GM10266 (cell line): Measurements from ENCODE around the gene R3HDM2.
"Not testable (repeated sequence)": the region's sequence is repeated elsewhere in the genome, so short reads cannot be mapped to it uniquely, and the experiment has no call there.

ENCODE experiments used
- DNase-seq: peaks from one replicate; pipeline ENCODE4 v3.0.0; 2012; ENCODE audit errors: extremely low spot score
- CTCF ChIP-seq: IDR thresholded peaks from 2 replicates; pipeline ENCODE4 v1.5.1; 2012; ENCODE audit warnings: mild to moderate bottlenecking, low read depth; ENCODE audit not compliant: control insufficient read depth, insufficient read depth; ENCODE audit errors: missing control alignments

The R3HDM2 gene

DNA sequence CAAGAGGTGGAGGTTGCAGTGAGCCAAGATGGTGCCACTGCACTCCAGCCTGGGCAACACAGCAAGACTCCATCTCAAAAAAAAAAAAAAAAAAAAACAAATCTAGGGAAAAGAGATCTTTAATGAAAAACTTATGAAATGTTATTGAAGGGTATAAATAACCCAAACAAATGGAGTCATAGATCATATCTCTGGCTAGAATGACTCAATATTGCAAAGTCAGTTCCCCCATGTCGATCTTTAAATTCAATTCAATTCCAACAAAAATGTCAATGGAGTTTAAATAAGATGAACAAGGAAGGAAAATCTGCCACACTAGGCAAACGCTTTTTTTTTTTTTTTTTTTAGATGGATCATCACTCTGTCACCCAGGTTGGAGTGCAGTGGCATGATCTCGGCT, 78.7 kb downstream of the R3HDM2 start:
- no peak for TF ChIP-seq CTCF
- DNase-seq: no peak

DNA sequence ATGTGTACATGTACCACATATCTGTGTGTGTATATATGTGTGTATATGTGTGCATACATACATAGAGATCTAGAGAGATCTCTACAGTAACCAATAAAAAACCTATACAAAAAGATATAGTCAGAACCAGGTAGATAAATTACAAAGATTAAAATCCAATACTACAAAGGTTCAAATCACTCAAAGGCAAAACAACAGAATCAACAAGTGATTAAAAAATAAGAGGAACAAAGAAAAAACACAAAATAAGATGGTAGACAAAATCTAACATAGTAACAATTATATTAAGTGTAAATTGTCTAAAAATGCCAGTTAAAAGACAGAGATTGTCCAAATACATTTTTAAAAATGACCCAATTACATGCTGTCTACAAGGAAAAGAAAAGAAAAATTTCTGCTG, 83.6 kb downstream of the R3HDM2 start:
- DNase-seq: no peak
- TF ChIP-seq CTCF: no peak

- no peak for TF ChIP-seq CTCF
Measured at GRCh38 chr12:57343703-57344378, 87.0 kb downstream of the R3HDM2 start.

GRCh38 chr12:57342207-57342691, 88.6 kb downstream of the R3HDM2 start:
- DNase-seq: no peak
- no peak for TF ChIP-seq CTCF

More at GRCh38 chr12:57343703-57344378, 87.0 kb downstream of the R3HDM2 start:
- DNase-seq: peak; percentile 45

DNA sequence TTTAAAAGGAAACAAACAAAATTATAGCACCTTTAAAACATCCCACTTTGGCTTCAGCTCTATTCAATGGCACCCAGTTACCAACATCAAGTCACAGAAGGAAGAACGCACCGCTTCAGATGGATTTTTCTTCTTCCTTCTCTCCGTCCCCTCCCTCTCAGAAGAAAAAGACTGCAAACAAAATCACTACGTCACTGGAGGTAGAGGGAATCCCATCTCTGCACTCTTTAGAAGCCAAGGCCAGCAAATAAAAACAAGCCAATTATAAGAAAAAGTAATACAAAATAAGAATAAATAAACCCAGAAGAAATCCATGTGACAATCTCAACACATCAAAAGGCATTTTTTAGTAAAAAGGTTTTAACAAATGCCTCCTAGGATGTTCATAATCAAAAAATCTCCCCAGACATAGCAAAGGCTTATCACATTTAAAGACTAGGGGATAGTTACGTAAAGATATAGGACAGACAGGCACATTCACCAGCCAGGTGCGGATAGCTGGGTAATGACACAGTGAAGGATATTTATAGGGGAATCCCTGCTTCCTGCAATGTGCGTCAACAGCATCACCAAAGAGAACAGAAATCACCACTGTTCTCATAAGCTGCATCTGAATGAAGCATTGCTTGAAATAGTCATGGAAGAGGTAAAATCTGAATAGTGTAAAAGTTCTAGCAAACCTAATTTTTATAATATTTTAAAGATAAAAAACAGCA, 89.4 kb downstream of the R3HDM2 start:
- DNase-seq: peak; percentile 21
- TF ChIP-seq CTCF: no peak

- DNase-seq: no peak
- no peak for TF ChIP-seq CTCF
Measured at GRCh38 chr12:57340104-57340503, 90.7 kb downstream of the R3HDM2 start.

DNA sequence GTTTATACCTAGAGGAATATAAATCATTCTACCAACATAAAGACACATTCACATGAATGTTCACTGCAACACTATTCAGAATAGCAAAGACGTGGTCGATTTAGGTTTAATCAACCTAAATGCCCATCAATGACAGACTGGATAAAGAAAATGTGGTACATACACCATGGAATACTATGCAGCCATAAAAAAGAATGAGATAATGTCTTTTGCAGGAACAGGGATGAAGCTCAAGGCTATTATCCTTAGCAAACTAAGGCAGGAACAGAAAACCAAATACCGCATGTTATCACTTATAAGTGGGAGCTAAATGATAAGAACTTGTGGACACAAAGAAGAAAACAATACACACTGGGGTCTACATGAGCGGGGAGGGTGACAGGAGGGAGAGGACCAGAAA, 94.5 kb downstream of the R3HDM2 start:
- DNase-seq: not testable (repeated sequence)

DNA sequence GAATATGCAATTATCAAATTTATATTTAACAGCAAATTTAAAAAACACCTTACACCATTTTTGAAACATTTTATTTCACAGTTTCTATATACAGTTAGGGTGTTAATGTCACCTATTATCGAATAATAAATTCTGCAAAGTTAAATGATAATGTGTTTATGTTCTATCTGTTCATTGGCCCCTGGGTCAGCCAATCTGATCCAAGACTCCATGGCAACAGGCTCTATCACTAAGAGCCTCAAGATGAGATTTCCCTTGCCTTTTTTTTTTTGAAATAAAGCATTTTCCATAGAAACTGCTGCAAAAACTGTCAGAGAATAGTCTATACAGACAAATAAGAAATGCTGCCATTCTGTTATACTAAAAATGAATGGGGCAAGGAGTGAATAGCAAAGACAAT, 96.6 kb downstream of the R3HDM2 start:
- TF ChIP-seq CTCF: no peak
- no peak for DNase-seq
